Spleen (tissue), 7 donors: ENCODE data around the gene WDR77.

Experiments
- CTCF ChIP-seq, 11 experiments: fragments of 200-600 bp in 7 of 11; fragments of 450-650 bp in 4 of 11; sonication (generic) in 4 of 11; IDR thresholded peaks in 8 of 11; conservative IDR thresholded peaks in 3 of 11; 1 replicate in 7 of 11; 2 replicates in 4 of 11; pipeline versions ENCODE4 v1.4.0 to v1.8.0; 2016 to 2021; ENCODE audit warnings: antibody characterized with exemption in 11 of 11, inconsistent platforms in 4 of 11, mild to moderate bottlenecking in 1 of 11
- POLR2A ChIP-seq, 3 donors: fragments of 450-650 bp; IDR thresholded peaks; one replicate each; pipeline ENCODE4 v1.5.1; 2017; ENCODE audit warnings: antibody characterized with exemption in 3 of 3, mild to moderate bottlenecking in 1 of 3
- donor health status: DM: no; HTN: no; CAD: no; lungs with moderate emphysema.
- donor health status: DM: no; HTN: no; CAD: no.
- donor health status: DM: no; HTN: no; CAD: no.

DNA sequence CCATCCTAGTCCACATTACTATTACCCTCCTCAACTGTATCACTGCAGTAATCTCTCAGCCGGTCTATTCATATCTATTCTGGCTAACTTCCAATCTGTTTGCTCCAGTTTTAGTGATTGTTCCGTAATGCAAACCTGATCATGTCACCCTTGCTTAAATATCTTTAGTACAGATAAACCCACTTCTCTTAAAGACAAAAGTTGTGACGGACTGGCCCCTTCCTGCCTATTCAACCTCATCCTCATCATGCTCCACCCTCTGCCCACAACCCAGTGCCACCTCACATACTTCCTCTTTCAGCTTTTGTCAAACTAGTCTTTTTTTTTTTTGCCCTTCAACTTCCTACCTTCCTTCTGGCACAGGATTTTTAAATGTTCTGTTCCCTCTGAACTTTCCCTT is 22.0 kb upstream of the WDR77 start:
- TF ChIP-seq CTCF (IDR thresholded peaks at IDR 0.05 in 8 of 11, conservative IDR thresholded peaks at IDR 0.05 in 3 of 11) (peak in 1 of 11 experiments; percentile 16), POLR2A (IDR thresholded peaks at IDR 0.05) (peak in 1 of 3 donors; percentile 43)
